Astrocyte (in vitro differentiated cells and primary cell): ENCODE results near the gene SLX4.

Experiments used
- EZH2 ChIP-seq: IDR thresholded peaks from 2 replicates; pipeline ENCODE4 v1.6.1; 2012; ENCODE audit warnings: mild to moderate bottlenecking, low read length, inconsistent platforms; ENCODE audit not compliant: insufficient read depth
- TF ChIP-seq, protein P1 (sequence below): IDR thresholded peaks from 2 replicates; pipeline ENCODE4 v1.5.1; 2011; ENCODE audit warnings: low read depth, mild to moderate bottlenecking, inconsistent platforms, low read length, moderate library complexity; ENCODE audit not compliant: insufficient read depth

- TF ChIP-seq, protein P1, sequence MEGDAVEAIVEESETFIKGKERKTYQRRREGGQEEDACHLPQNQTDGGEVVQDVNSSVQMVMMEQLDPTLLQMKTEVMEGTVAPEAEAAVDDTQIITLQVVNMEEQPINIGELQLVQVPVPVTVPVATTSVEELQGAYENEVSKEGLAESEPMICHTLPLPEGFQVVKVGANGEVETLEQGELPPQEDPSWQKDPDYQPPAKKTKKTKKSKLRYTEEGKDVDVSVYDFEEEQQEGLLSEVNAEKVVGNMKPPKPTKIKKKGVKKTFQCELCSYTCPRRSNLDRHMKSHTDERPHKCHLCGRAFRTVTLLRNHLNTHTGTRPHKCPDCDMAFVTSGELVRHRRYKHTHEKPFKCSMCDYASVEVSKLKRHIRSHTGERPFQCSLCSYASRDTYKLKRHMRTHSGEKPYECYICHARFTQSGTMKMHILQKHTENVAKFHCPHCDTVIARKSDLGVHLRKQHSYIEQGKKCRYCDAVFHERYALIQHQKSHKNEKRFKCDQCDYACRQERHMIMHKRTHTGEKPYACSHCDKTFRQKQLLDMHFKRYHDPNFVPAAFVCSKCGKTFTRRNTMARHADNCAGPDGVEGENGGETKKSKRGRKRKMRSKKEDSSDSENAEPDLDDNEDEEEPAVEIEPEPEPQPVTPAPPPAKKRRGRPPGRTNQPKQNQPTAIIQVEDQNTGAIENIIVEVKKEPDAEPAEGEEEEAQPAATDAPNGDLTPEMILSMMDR: no peak
- TF ChIP-seq EZH2: no peak
These were observed 4.2 kb downstream of the SLX4 start for GRCh38 chr16:3607161-3607560.
